Measurements from ENCODE around the gene MAPK8IP3. TPM values are rescaled to one million over a fixed set of nuclear protein-coding genes. Genes with fewer than 3 reads are reported as not detected.

Gene MAPK8IP3
- total RNA-seq, 1 experiment from 2014 or later = 41.1 TPM

GRCh38 chr16:1772908-1773702, 67.1 kb downstream of the MAPK8IP3 start, which contains the start of gene MRPS34:
Gene MRPS34, minus strand, starts transcription at chr16:1773134. Its CDS starts 15 bp downstream, at chr16:1773119.
- Histone ChIP-seq H2AFZ (ENCODE audit: low read length) (peak within 1 kb of the TSS; percentile 64; the same call in 1 of the 2 replicates), H3K4me1 (ENCODE audit: insufficient read depth, low read length) (peaks cover 12% of the 10 kb centered on the region; the same call in 1 of the 2 replicates), H3K4me2 (ENCODE audit: low read length) (peak within 1 kb of the TSS; percentile 100), H3K9me3 (ENCODE audit: low read length) (no peaks in the 10 kb centered on the region), H3K27ac (ENCODE audit: low read length) (peak within 1 kb of the TSS; percentile 65), H3F3A (ENCODE audit: low read length, unreplicated experiment) (no peaks in the 10 kb centered on the region), H3K9me2 (replicated peaks; ENCODE audit: low read length) (no peaks in the 10 kb centered on the region), H3K27me3 (ENCODE audit: low read length) (no peaks in the 10 kb centered on the region), H3K4me3 (ENCODE audit: low read length) (peak within 1 kb of the TSS; percentile 86), H3K36me3 (ENCODE audit: low read depth, low read length) (no peaks in the 10 kb centered on the region), H3K79me2 (ENCODE audit: low read length) (peaks cover 34% of the 10 kb centered on the region), H3K9ac (ENCODE audit: low read length) (peak within 1 kb of the TSS; percentile 93), H4K20me1 (ENCODE audit: low read length) (peaks cover 3% of the 10 kb centered on the region; the same call in 1 of the 2 replicates)
- CTCF ChIA-PET = no interaction called here
- BruUV-seq (replicated peaks) = no TSS peak
- TF ChIP-seq EZH2 (IDR thresholded peaks at IDR 0.05; ENCODE audit: low read length, unreplicated experiment) = no peak
- TF ChIP-seq CTCF (conservative IDR thresholded peaks at IDR 0.05; ENCODE audit: low read depth, low read length) = peak; percentile 63
- intact Hi-C loops (cut with micrococcal nuclease) = loop anchor here (5.0 kb wide), 1 partner anchor 96 kb away; the partner anchor contains the start of gene JPT2
- POLR2A ChIA-PET (ENCODE audit: unreplicated experiment) = interaction anchor here (0.6 to 1.2 kb wide), 2 partner anchors 9 to 212 kb away, joined by 3 to 14 read pairs; partner anchors contain the start of genes NUBP2 and SPSB3
- ATAC-seq (peak; percentile 44), DNase-seq (peak; percentile 75)

GRCh38 chr16:1773703-1774447, 67.9 kb downstream of the MAPK8IP3 start:
- ChIA-PET POLR2A (ENCODE audit: unreplicated experiment) (interaction anchor here (1.2 kb wide), 1 partner anchor 9 kb away, joined by 7 read pairs; the partner anchor contains the start of genes NUBP2 and SPSB3), CTCF (no interaction called here)
- intact Hi-C loops (cut with micrococcal nuclease) = loop anchor here (5.0 kb wide), 1 partner anchor 97 kb away; the partner anchor contains the start of gene JPT2
- peak overlapping the region; percentile 100 for H3K4me2 ChIP-seq (ENCODE audit: low read length)
- H3K4me1 ChIP-seq (ENCODE audit: insufficient read depth, low read length) = peaks cover 12% of the 10 kb centered on the region; the same call in 1 of the 2 replicates
- H3F3A ChIP-seq (ENCODE audit: low read length, unreplicated experiment) = no peaks in the 10 kb centered on the region
- H3K79me2 ChIP-seq (ENCODE audit: low read length) = peaks cover 34% of the 10 kb centered on the region
- H3K9me3 ChIP-seq (ENCODE audit: low read length) = no peaks in the 10 kb centered on the region
- peak overlapping the region; percentile 93 for H3K9ac ChIP-seq (ENCODE audit: low read length)
- H3K4me3 ChIP-seq (ENCODE audit: low read length) = peak overlapping the region; percentile 86
- TSS peak; percentile 6 for BruUV-seq (replicated peaks)
- TF ChIP-seq EZH2 (IDR thresholded peaks at IDR 0.05; ENCODE audit: low read length, unreplicated experiment) = no peak
- no peak for TF ChIP-seq CTCF (conservative IDR thresholded peaks at IDR 0.05; ENCODE audit: low read depth, low read length)
- no peak for TF ChIP-seq EZH2phosphoT487 (IDR thresholded peaks at IDR 0.05; ENCODE audit: borderline replicate concordance, low read length)
- H2AFZ ChIP-seq (ENCODE audit: low read length) = 0 out of 2 replicates have a peak overlapping the region, but pooled peaks have one; percentile 63
- peak; percentile 2; the same call in 1 of the 2 replicates for ATAC-seq
- H3K36me3 ChIP-seq (ENCODE audit: low read depth, low read length) = no peaks in the 10 kb centered on the region
- peaks cover 3% of the 10 kb centered on the region; the same call in 1 of the 2 replicates for H4K20me1 ChIP-seq (ENCODE audit: low read length)
- no peak for DNase-seq
- no peak overlapping the region for H3K27ac ChIP-seq (ENCODE audit: low read length)
- no peaks in the 10 kb centered on the region for H3K9me2 ChIP-seq (replicated peaks; ENCODE audit: low read length)
- H3K27me3 ChIP-seq (ENCODE audit: low read length) = no peaks in the 10 kb centered on the region
